CD4-positive, alpha-beta T cell treated with Interleukin-15 for 4 hours (primary cell): ENCODE measurements around the gene ATP9B.

ENCODE experiments used
- DNase-seq: peaks from one replicate; pipeline ENCODE4 v3.0.0-alpha.2; 2020; ENCODE audit warnings: low spot score

The ATP9B gene

GRCh38 chr18:79397830-79398761 lies 328.9 kb downstream of the ATP9B start:
- no peak for DNase-seq

- no peak for DNase-seq
Observed at GRCh38 chr18:79399275-79400081, 330.3 kb downstream of the ATP9B start.

GRCh38 chr18:79400091-79400590 lies 330.9 kb downstream of the ATP9B start:
- peak; percentile 69 for DNase-seq

- DNase-seq = peak; percentile 54
Observed at GRCh38 chr18:79400591-79401381, 331.6 kb downstream of the ATP9B start.

- no peak for DNase-seq
Observed at GRCh38 chr18:79401494-79402208, 332.5 kb downstream of the ATP9B start.

DNA sequence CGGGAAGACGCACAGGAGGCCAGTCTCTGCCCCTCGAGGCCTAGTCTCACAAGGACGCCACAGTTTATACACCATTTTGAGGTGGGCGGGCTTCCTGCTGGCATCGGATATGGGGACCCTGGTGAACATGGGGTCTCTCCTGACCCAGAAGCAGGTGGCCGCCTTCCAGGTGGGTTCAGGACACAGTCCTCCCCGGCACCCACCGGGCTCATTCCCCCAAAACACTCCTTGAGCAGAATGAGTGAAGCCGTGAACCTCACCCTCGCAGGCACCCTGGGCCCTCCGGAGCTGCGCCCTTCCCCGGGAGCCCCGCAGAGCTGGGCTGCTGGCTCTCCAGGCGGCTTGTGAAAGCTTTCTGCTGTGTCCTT lies 333.0 kb downstream of the ATP9B start:
- DNase-seq = no peak

- DNase-seq = no peak
Observed at GRCh38 chr18:79402977-79403722, 334.0 kb downstream of the ATP9B start.

DNA sequence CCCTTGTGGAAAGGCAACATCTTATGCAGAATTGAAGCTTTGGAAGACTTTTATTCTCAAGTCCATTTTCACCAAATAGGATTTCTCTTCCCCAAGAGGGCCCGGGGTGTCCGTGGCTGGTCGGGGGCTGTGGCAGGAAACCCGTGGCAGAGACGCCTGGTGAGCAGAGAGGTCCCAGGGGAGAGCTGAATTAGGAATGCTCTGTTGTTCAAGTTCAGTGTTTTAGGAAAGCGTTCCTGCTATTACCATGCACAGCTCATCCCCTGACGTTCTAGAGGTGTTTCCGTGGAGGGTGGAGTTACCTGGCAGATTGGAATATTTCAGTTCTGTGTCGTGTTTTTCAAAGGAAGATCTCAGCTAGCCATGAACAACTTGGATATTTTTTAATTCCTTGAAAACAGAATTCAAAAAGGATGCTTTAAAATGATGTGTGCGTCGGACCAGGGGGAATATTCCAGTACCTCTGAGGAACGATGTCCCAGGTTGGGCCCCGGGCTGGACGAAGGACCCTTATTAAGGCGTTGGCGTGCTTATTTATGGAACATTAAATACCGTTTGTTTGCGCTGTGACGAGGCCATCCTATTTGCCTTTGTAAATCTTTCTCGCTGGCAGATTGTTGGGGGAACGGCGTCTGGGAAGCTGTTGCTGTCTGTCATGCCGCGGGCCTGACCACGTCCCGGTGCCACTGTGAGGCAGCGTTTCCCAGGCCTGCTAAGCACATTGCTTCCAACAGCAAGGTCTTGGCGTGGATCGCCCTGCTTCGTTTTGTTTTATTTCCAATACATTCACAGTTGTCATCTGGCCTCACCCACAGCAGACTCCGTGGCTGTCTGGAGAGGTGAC lies 334.8 kb downstream of the ATP9B start:
- DNase-seq = no peak

DNA sequence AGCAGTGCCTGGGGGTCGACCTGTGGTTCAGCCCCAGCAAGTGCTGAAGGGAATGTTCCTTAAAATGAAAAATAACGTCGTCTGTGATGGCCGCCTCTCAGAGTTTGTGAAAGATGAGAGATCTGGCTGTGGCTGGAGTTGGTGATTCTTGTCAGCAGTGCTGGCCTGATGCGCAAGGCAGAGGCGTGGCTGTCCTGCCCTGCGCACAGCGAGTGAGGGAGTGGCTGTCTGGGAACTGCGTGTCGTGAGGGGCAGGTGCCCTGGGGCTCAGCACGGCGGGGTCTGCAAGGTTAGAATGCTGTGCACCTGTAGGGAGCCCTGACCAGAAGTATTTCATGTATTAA lies 335.3 kb downstream of the ATP9B start:
- DNase-seq = peak; percentile 27

- DNase-seq = peak; percentile 35
Observed at GRCh38 chr18:79405019-79405780, 336.0 kb downstream of the ATP9B start.

GRCh38 chr18:79405781-79406575 lies 336.8 kb downstream of the ATP9B start:
- DNase-seq = peak; percentile 86

- no peak for DNase-seq
Observed at GRCh38 chr18:79406708-79407107, 337.5 kb downstream of the ATP9B start.

- no peak for DNase-seq
Observed at GRCh38 chr18:79409313-79409712, 340.1 kb downstream of the ATP9B start.

DNA sequence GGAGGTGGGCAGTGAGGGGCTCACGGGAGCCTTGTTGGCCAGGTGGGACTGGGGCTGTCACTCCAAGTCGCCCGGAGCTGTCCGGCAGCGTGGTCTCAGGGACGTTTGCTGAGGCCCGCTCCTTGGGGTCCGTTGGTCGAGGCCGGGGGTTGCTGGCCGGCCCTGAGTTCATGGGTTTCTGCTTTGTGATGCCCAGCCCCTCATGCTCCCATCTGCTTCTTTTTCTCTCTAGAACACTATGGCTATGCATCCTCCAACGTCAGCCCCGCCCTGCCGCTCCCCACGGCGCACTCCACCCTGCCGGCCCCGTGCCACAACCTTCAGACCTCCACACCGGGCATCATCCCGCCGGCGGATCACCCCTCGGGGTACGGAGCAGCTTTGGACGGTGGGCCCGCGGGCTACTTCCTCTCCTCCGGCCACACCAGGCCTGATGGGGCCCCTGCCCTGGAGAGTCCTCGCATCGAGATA lies 341.0 kb downstream of the ATP9B start:
- no peak for DNase-seq

- DNase-seq = no peak
Observed at GRCh38 chr18:79410731-79411613, 341.8 kb downstream of the ATP9B start.

DNA sequence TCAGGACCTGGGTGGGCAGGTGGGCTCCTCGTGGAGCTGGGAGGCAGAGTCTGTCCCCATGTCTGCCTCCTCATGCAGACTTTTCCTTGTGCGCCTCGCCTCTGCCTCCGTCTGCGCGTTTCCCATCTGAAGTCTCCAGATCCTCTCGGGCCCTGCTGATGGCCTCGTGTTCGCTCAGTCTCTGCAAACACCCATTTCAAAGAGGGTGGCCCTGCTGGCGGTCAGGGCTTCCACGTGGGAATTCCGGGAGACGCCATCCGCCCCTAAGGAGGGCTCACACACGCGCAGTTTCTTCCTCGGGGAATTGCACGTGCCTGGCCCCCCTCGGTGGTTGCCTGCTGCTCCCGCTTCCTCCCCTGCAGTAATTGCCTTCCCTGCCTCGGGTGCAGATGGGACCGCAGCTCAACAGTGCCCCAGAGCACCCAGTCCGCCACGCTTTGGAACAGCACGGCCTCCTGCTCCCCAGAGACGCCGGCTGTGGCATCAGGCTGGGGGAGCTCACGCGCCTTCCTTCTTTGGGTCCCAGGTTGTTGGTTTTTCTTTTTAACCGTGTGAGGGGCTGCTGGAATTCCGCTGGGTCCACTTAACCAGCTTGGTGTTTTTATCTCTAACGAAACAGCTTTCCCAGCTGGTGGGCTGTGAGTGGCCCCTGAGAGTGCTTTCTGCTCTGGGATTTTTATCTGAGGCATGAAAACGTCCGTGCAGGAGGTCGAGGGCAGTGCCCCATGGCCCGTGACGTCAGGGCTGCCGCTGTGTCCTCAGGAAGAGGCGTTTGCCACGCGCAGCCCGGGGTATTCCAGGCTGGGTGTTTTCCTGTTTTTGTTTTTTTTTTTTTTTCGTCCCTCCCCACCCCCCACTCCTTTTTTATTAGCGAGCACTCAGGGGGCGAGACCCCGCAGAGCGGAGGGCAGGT lies 342.7 kb downstream of the ATP9B start:
- no peak for DNase-seq
